Brain microvascular endothelial cell (primary cell): ENCODE results near the gene LRRC71.
A peak's percentile ranks its signal among the peaks of the same experiment; 100 is the strongest.

Experiments used
- DNase-seq: peaks from one replicate; pipeline ENCODE4 v3.0.0-alpha.2; 2020
- H3K27ac ChIP-seq: fragments of 250-450 bp; sonication (Bioruptor Pico); 2 replicates; pipeline ENCODE4 v1.5.1; 2020; ENCODE audit warnings: mild to moderate bottlenecking, moderate library complexity
- H3K27me3 ChIP-seq: fragments of 250-450 bp; sonication (Bioruptor Pico); replicated peaks from 2 replicates; pipeline ENCODE4 v1.5.1; 2020; ENCODE audit warnings: mild to moderate bottlenecking
- H3K36me3 ChIP-seq: fragments of 250-450 bp; sonication (Bioruptor Pico); replicated peaks from 2 replicates; pipeline ENCODE4 v1.5.1; 2020; ENCODE audit warnings: mild to moderate bottlenecking
- H3K4me3 ChIP-seq: 2 replicates; pipeline ENCODE4 v1.5.1; 2011; ENCODE audit warnings: low read depth, mild to moderate bottlenecking, control low read depth, low read length, moderate library complexity
- CTCF ChIP-seq: IDR thresholded peaks from 2 replicates; pipeline ENCODE4 v1.5.1; 2011; ENCODE audit warnings: low read depth, mild to moderate bottlenecking, moderate library complexity, low read length, control low read depth, inconsistent platforms; ENCODE audit errors: missing control alignments
- in situ Hi-C: cut with HindIII; loops from 2 replicates; pipeline ENCODE4 v1.10.0; 2017; ENCODE audit warnings: low sequenced_read_pairs, low pct_ligation_motif_present

Gene LRRC71

GRCh38 chr1:156893048-156893953 lies 27.1 kb upstream of the LRRC71 start, which contains the start of gene PEAR1:
Gene PEAR1 (plus strand): TSS chr1:156893718. CDS start chr1:156903927, 10,209 bp downstream.
- peak within 1 kb of the TSS; percentile 54 for H3K4me3 ChIP-seq
- peak; percentile 17 for TF ChIP-seq CTCF
- in situ Hi-C loops: no loop called here
- H3K27ac ChIP-seq: peak within 1 kb of the TSS; percentile 35
- DNase-seq: no peak
- no peaks in the 10 kb centered on the region for H3K27me3 ChIP-seq
- no peaks in the 10 kb centered on the region for H3K36me3 ChIP-seq

- no peak for TF ChIP-seq CTCF
- in situ Hi-C loops: no loop called here
- Histone ChIP-seq H3K36me3 (no peaks in the 10 kb centered on the region), H3K27me3 (no peaks in the 10 kb centered on the region), H3K4me3 (peak overlapping the region; percentile 54), H3K27ac (no peak overlapping the region)
- DNase-seq: no peak
Observed at GRCh38 chr1:156894001-156894400, 26.4 kb upstream of the LRRC71 start.

GRCh38 chr1:156894711-156895454 lies 25.5 kb upstream of the LRRC71 start:
- in situ Hi-C loops: no loop called here
- Histone ChIP-seq H3K27me3 (no peaks in the 10 kb centered on the region), H3K27ac (peak overlapping the region; percentile 35), H3K4me3 (peak overlapping the region; percentile 54), H3K36me3 (no peaks in the 10 kb centered on the region)
- DNase-seq: no peak
- TF ChIP-seq CTCF: no peak

- no peaks in the 10 kb centered on the region for H3K36me3 ChIP-seq
- no peak overlapping the region for H3K4me3 ChIP-seq
- peak overlapping the region; percentile 35 for H3K27ac ChIP-seq
- in situ Hi-C loops: no loop called here
- no peak for DNase-seq
- no peak for TF ChIP-seq CTCF
- H3K27me3 ChIP-seq: no peaks in the 10 kb centered on the region
Observed at GRCh38 chr1:156895455-156895812, 25.0 kb upstream of the LRRC71 start.

- DNase-seq: no peak
- no peak overlapping the region for H3K4me3 ChIP-seq
- no peaks in the 10 kb centered on the region for H3K27me3 ChIP-seq
- TF ChIP-seq CTCF: no peak
- in situ Hi-C loops: no loop called here
- H3K36me3 ChIP-seq: no peaks in the 10 kb centered on the region
- H3K27ac ChIP-seq: peak overlapping the region; percentile 35
Observed at GRCh38 chr1:156895927-156896326, 24.5 kb upstream of the LRRC71 start.
